NOMO-1 (cell line): ENCODE results near the gene ITPR3.

Experiments
- DNase-seq, 2 experiments: peaks; one replicate each; lab custom pipeline; 2025; ENCODE audit not compliant: unreplicated experiment in 2 of 2; lab: John Stamatoyannopoulos, UW

The ITPR3 gene

GRCh38 chr6:33711140-33712129 lies 90.3 kb downstream of the ITPR3 start, which contains the start of gene UQCC2:
TSS of gene UQCC2 (minus strand) at chr6:33711700. CDS start at chr6:33711686, 14 bp downstream.
- peak; percentile 93 to 94 for DNase-seq

- no peak for DNase-seq
Measured at GRCh38 chr6:33712914-33713313, 91.8 kb downstream of the ITPR3 start.

GRCh38 chr6:33713786-33714185 lies 92.7 kb downstream of the ITPR3 start:
- no peak for DNase-seq

GRCh38 chr6:33714385-33715040 lies 93.4 kb downstream of the ITPR3 start:
- DNase-seq, result no peak

- DNase-seq, result no peak
Measured at GRCh38 chr6:33716379-33716778, 95.3 kb downstream of the ITPR3 start.

GRCh38 chr6:33716890-33717632 lies 95.9 kb downstream of the ITPR3 start:
- no peak for DNase-seq

- no peak for DNase-seq
Measured at GRCh38 chr6:33717934-33718455, 96.9 kb downstream of the ITPR3 start.

GRCh38 chr6:33718713-33719112 lies 97.6 kb downstream of the ITPR3 start:
- DNase-seq, result peak; percentile 42 to 70

GRCh38 chr6:33719326-33719987 lies 98.3 kb downstream of the ITPR3 start:
- no peak for DNase-seq

- peak in 1 of 2 experiments; percentile 15 for DNase-seq
Measured at GRCh38 chr6:33720998-33721397, 99.9 kb downstream of the ITPR3 start.

- DNase-seq, result no peak
Measured at GRCh38 chr6:33721508-33721907, 100.4 kb downstream of the ITPR3 start.

GRCh38 chr6:33722103-33722623 lies 101.0 kb downstream of the ITPR3 start:
- DNase-seq, result no peak

GRCh38 chr6:33723371-33724085 lies 102.4 kb downstream of the ITPR3 start:
- DNase-seq, result no peak

- DNase-seq, result no peak
Measured at GRCh38 chr6:33724102-33725023, 103.2 kb downstream of the ITPR3 start.

GRCh38 chr6:33725222-33725621 lies 104.1 kb downstream of the ITPR3 start:
- no peak for DNase-seq

GRCh38 chr6:33725891-33726673 lies 105.0 kb downstream of the ITPR3 start:
- no peak for DNase-seq

GRCh38 chr6:33726696-33727095 lies 105.6 kb downstream of the ITPR3 start:
- DNase-seq, result no peak

GRCh38 chr6:33727126-33727525 lies 106.0 kb downstream of the ITPR3 start:
- no peak for DNase-seq
